ENCODE measurements around the gene COPB2.

DNA sequence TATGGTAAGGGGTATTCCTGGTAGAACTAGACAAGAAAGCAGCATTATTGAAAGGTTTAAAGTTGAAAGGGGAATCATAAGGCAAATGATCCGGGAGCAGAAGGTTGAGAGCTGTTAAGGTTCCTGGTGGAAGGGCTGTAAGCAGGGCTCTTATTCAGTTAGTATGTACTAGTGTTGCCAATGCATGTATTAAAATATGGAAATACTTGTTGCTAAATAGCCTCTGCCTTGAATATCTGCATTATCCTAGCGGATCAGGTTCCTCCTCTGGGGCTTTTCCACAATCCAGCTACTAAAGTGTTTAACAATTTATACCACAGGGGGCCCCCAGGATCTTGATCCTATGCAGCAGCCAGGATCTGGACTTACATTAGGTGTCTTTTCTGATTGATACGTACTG lies 7.3 kb upstream of the COPB2 start:
- TF ChIP-seq CTCF (IDR thresholded peaks at IDR 0.05; ENCODE audit: insufficient read depth, low read length, poor library complexity, severe bottlenecking) (no peak), EZH2phosphoT487 (conservative IDR thresholded peaks at IDR 0.05; ENCODE audit: low read length) (no peak)
